Lung microvascular endothelial cell (primary cell): ENCODE measurements around the gene FIBIN. TPM values are rescaled to one million over a fixed set of nuclear protein-coding genes. Genes with fewer than 3 reads are reported as not detected.

Source experiments
- DNase-seq, 2 donors: peaks; one replicate each; pipeline versions ENCODE4 v3.0.0 to v3.0.0-alpha.2; 2010; ENCODE audit warnings: low read depth in 2 of 2
- total RNA-seq: library from RNA; depleted of rRNA; stranded (reverse); fragments of >200 nt; gene quantifications from 2 replicates; pipeline ENCODE4 v1.2.1, GENCODE V29; 2014

The FIBIN gene
- total RNA-seq, 1 donor from 2014 or later = not detected

DNA sequence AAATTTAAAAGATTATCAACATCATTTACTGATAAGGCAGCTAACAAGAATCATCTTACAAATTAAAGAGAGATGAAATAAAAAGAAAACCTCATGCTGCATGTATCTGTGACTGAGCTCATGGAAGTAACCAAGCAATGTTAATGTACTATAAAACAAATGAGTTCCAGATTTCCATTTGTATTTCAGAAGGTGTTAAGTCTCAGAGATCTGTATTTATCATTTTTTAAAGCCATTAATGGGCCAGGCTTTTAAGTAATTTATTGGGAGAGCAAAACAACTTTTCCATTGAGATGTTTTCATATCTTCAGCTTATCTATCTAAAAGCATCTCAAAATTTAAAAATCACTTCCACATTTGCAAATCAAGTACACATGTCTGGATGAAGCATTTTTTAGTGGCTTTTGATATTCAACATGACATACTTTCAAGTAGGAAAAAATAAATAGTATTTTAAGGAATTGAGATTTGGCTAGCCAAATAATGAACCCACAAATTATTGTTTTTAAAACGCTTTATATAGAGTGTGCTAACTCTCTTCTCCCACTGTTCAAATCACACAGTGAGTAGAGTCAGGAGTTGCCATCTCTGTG, 28.8 kb downstream of the FIBIN start:
- DNase-seq = no peak

DNA sequence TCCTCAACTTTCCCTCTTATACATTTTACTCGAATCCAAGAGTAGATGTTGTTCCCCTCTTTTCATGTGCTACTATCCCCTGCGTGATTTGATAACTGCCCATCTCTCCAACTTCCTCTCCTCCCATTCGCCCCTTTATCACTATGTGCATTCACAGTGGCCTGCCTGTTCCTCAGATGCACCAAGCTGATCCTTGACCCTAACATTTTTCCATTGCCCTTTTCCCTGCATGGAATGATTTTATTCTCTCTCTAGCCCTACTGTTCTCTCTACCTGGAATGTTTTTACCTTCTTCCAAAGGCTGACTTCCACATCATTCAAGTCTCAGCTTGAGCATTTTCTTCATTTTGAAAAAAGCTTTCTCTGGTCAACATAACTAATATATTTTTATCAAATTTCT, 31.0 kb downstream of the FIBIN start:
- DNase-seq = no peak

DNA sequence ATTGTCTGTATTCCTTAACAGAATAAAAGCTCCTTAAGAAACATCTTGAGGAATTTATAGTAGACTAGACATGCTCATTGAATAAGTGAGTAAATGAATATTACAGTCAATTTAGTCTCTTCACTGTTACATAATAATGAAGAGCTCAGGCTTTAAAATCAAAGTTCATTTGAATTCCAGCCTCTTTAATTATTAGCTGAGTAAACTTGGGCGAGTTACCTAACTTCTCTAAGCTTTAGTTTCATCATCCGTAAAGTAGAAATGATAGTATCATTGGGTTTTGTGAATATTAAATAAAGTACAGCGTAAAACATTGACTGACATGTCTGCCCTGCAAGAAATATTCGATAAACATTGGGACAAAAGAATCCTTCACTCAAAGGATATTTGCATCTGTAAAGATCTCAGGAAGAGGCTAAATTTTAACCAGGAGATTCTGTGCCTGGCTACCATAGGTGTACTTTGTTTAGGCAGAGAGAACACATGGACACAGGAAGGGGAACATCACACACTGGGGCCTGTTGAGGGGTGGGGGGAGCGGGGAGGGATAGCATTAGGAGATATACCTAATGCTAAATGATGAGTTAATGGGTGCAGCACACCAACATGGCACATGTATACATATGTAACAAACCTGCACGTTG, 31.5 kb downstream of the FIBIN start:
- DNase-seq = no peak

DNA sequence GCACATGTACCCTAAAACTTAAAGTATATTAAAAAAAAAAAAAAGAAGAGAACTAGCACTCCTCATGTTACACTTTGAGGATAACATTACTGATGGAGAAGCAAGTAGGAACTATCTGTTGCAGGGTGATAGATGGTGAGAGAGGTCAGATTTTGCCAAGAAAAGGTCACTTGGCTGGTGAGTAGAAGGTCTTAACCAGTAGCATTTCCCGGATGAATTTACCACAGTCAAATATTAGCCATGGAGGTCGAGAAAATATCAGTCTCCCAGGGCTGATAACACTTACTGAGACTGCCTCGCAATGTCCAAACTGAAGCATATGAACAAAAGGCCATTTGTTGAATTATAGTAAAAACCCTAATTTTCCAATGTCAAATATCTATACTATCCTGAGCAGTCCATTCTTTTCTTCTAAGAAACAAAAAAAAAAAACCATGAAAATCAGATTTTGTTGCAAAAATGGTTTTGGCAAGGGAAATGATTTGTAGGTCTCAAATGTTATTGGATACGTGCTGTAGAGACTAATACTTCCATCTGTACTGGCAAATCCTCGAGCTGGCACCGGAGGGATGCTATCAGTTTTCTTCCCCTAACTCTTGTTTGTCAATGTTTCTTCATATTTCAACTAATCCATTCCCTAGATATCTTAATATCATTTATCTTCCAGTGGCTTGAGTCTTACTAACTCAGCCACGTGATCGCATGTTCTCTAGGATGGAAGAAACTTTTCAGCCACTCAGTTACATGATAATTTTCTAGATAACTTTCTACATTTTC, 32.2 kb downstream of the FIBIN start:
- DNase-seq = no peak

DNA sequence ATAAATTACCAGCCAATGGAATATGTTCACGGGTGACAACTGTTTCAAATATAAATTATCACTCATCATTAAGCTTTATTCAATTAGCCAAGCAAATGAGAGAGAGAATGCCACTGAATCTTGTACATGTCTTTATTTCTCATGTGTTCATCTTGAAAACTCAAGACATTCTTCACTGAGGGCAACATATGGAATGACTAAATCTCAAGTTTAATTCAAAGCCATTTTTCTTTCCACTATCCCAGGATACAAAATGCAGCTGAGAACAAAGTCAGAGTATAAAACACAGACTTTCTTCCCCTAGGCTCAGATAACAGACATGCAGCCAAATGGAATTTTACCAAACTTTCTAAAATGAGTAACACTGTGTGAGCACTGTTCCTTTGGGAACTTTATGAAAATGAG, 34.7 kb downstream of the FIBIN start:
- no peak for DNase-seq

DNA sequence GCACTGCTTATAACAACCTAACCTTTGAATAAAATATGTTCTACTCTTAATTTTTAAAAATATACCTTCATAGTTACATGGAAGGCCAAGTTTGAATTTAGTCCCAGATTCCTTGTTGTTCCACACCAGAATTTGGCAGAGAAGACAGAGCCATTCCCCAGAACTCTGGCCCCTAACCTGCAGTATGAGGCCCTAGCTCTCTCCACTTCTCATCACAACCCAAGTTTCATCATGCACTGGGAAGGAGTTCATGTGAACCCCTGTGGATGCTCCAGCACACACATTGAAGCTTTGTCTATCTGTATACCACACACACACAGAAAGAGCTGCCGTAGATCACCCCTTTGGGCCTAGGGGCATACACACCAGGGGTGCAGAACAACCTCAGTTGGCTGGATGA, 36.1 kb downstream of the FIBIN start:
- no peak for DNase-seq

DNA sequence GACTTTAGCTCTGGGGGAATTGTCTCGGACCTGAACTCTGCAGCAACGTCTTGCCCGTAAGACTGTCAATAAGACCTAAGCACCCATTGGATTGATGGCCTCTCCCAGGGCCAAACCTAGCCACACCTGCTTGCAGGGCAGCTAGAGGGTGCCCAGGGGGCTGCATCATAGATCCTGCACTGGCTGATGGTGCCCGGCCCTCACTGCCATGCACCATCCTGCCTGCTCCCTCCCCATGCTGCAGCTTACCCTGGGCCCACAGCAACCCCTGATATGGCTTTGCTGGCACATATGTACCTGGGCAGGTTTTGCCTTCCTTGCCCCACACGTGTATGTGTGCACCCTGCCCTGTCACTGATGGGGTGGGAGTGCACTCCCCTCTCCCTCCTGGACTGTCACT, 37.8 kb downstream of the FIBIN start:
- no peak for DNase-seq

DNA sequence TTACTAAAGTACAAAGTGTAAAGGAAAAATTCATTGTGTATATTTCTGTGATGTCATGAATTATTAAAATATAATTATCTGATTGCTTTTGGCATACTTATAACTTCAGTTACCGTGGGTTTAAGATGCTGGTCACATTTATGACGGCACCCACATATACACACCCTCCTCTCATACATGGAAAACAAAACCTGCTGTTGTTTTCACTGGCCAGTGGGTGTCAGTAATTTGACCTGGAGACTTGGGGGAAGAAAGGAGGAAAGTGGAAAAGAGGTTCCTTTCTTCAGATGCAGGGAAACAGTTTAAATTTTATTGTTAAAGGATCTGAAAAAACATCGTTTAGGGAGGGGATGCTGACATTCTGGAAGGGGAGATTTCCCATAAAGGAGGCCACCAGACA, 46.0 kb downstream of the FIBIN start:
- DNase-seq = no peak

DNA sequence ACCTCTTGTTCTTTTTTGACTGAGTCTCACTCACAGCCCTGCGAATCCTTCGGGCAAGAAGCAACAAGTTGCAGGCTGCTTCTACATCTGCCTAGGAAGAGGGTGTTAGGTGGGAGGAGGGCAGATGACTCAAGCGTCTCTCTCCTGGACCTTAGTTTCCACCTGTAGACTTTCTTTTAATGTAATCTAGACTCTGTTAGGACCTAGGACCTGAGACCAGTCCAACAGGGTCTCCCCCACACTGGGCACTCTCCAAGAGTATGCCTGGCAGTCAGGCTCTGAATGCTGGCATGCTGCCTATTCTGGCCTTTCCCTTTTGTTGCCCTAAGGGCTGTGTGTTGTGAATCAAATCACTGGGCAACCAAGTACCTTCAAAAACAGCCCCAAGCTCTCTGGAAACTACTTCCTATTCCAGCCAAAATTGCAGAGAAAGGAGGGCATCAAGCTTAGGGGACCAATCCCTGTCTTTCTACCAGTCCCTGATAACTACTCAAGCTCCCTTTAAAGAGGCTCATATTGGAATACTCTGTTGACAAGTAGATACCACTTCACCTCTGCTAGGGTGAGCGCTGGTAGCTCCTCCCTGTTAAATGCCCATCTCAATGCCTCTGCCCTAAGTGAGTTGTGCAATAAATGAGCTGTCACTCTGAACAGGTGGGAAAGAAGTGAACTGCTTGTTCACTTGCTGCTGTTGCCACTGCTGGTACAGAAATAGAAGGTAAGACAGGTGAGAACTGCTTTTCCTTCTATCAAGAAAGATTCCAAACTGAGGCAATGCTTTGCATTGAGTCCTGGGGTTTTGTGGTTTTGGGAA, 46.6 kb downstream of the FIBIN start, which contains the start of gene BBOX1:
Gene BBOX1 (plus strand): TSS at position 514 of the 814 bp plus-strand sequence. CDS start 14,616 bp downstream, outside the sequence.
- no peak for DNase-seq

DNA sequence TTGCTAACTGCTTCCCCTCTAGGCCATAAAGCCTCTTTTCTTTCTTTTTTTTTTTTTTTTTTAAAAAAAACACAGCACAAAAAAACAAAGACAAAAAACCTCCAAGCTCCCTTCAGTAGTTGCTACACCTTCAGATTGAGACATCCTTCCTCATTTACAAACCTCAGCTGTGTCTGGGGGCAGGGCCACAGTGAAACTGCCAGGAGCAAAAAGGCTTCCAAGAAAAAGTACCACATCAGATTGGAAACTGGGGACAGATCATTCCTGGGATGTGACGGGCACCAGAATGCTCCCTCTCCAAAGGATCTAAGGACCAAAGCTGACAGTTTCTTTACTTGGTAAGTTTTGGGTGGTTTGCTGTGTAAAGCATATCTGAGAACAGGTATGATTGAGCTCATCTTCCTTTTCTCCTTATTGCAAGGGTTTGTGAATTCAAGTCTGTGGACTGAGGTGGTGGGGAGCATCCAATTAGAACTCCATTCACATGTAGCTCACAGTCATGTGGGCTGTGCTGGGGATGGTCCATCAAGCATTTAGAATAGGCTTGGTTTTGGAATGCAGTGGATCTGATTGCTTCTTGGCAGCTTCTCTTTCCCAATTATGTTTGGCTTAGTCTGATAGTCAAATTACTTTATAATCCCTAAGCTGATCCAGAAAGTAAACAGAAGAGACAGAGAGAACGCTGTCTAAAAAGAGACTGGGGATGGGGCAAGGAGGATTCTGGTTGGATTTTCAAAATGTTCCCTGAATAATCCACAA, 47.4 kb downstream of the FIBIN start:
- no peak for DNase-seq

Other genes with a start within 250 kb of the FIBIN start
- not detected in 2 replicates for gene BBOX1, start 46.7 kb downstream of the FIBIN start, total RNA-seq